ENCODE measurements around the gene SERPINA12. TPM values are rescaled to one million over a fixed set of nuclear protein-coding genes. Genes with fewer than 3 reads are reported as not detected.

The SERPINA12 gene
- total RNA-seq, 3 donors from 2014 or later, result not detected

- no peaks in the 10 kb centered on the region for H3K9me3 ChIP-seq
- DNase-seq (no peak), ATAC-seq (no peak)
- TF ChIP-seq CTCF (IDR thresholded peaks at IDR 0.05), result no peak
- no peaks in the 10 kb centered on the region for H3K4me1 ChIP-seq (ENCODE audit: low read depth)
- H3K36me3 ChIP-seq (ENCODE audit: low read depth), result no peaks in the 10 kb centered on the region
- no peak overlapping the region for H3K4me3 ChIP-seq
- intact Hi-C loops (cut with DNase I, micrococcal nuclease), result no loop called here
Measured at GRCh38 chr14:94544726-94545125, 35.5 kb upstream of the SERPINA12 start.

- TF ChIP-seq CTCF (IDR thresholded peaks at IDR 0.05), result no peak
Measured at GRCh38 chr14:94543449-94544124, 34.3 kb upstream of the SERPINA12 start.

GRCh38 chr14:94542811-94543440, 33.7 kb upstream of the SERPINA12 start:
- ATAC-seq (no peak), DNase-seq (no peak)
- Histone ChIP-seq H3K36me3 (ENCODE audit: low read depth) (no peaks in the 10 kb centered on the region), H3K4me1 (ENCODE audit: low read depth) (no peaks in the 10 kb centered on the region), H3K9me3 (no peaks in the 10 kb centered on the region), H3K4me3 (no peak overlapping the region)
- intact Hi-C loops (cut with DNase I, micrococcal nuclease), result no loop called here
- no peak for TF ChIP-seq CTCF (IDR thresholded peaks at IDR 0.05)

More at GRCh38 chr14:94543449-94544124, 34.3 kb upstream of the SERPINA12 start:
- Histone ChIP-seq H3K9me3 (no peaks in the 10 kb centered on the region), H3K4me1 (ENCODE audit: low read depth) (no peaks in the 10 kb centered on the region), H3K4me3 (no peak overlapping the region), H3K36me3 (ENCODE audit: low read depth) (no peaks in the 10 kb centered on the region)
- no peak for DNase-seq
- ATAC-seq, result no peak
- intact Hi-C loops (cut with DNase I, micrococcal nuclease), result no loop called here

- Histone ChIP-seq H3K36me3 (ENCODE audit: low read depth) (no peaks in the 10 kb centered on the region), H3K9me3 (no peaks in the 10 kb centered on the region), H3K4me1 (ENCODE audit: low read depth) (no peaks in the 10 kb centered on the region), H3K4me3 (no peak overlapping the region)
- TF ChIP-seq CTCF (IDR thresholded peaks at IDR 0.05), result no peak
- ATAC-seq (no peak), DNase-seq (no peak)
- intact Hi-C loops (cut with DNase I, micrococcal nuclease), result no loop called here
Measured at GRCh38 chr14:94542111-94542810, 33.0 kb upstream of the SERPINA12 start.

GRCh38 chr14:94541234-94541975, 32.1 kb upstream of the SERPINA12 start:
- no peak for TF ChIP-seq CTCF (IDR thresholded peaks at IDR 0.05)
- Histone ChIP-seq H3K4me3 (no peak overlapping the region), H3K36me3 (ENCODE audit: low read depth) (no peaks in the 10 kb centered on the region), H3K4me1 (ENCODE audit: low read depth) (no peaks in the 10 kb centered on the region), H3K9me3 (no peaks in the 10 kb centered on the region)
- intact Hi-C loops (cut with DNase I, micrococcal nuclease), result no loop called here
- ATAC-seq, result no peak
- DNase-seq, result no peak

All from mucosa of descending colon (tissue), 3 donors.